HG02885 (cell line): Measurements from ENCODE around the gene AGPAT1.
"Not testable (repeated sequence)": the region's sequence is repeated elsewhere in the genome, so short reads cannot be mapped to it uniquely, and the experiment has no call there.

Experiments used
- ATAC-seq: cut with Tn5 transposase; IDR thresholded peaks from one replicate; pipeline ENCODE4 v1.9.1; 2021; ENCODE audit warnings: mild to moderate bottlenecking; ENCODE audit not compliant: unreplicated experiment, poor library complexity

The AGPAT1 gene

DNA sequence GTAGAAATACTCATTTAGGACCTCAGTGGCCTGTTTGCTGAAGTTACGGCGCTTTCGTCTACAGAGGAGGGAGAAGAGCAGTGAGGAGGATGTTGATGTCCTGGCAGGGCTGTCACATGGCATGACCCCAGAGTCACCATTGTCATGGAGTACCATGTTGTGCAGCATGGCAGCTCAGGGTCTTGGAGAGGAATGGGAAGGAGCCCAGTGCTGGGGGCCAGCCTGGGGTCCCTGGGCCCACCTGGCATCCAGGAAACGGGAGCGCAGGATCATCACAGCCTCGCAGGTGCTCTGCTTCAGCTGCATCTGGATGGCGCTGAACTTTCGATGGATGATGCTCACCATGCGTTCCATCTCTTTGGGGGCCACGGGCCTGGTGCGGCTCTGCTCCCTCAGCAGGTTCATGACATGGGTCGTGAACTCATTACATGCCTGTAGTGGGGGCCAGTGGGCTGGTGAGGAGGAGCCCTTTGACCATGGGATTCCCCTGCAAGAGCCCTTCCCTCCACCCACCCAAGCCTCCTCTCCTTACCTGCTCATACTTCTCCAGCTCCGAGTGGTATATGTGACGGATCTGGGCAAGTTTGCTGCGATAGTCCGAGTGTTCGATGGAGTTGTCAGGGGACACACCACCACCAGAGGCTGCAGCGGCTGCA is 12.0 kb upstream of the AGPAT1 start:
- not testable (repeated sequence) for ATAC-seq

DNA sequence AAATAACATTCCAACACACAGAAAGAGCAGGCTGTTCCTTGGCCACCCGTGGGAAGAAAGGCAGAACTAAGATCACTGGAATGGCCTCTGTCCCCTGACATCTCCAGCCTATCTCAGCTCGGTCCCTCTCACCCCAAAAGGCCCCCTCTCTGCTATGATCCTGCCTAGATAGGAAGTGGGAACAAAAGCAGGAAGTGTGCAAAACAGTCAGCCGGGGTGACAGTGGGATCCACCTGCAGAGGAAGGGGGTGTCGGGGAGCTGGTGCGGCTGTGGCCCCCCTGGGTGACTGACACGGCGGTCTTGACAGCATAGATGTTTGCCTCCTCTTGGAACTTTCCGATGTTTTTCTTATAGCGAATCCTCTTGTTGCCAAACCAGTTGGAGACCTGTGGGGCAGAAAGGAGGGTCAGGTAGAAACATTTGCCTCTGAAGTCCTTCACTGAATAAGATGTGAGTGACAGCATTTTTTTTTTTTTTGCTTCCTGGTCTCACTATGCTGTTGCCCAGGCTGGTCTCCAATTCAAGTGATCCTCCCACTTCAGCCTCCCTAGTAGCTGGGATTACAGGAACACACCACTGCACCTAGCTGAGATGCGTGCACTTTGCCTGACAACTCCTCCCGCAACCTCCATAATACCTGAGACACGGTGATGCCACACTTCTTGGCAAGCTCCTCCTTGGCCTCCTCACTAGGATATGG is 11.3 kb upstream of the AGPAT1 start:
- ATAC-seq, result no peak

DNA sequence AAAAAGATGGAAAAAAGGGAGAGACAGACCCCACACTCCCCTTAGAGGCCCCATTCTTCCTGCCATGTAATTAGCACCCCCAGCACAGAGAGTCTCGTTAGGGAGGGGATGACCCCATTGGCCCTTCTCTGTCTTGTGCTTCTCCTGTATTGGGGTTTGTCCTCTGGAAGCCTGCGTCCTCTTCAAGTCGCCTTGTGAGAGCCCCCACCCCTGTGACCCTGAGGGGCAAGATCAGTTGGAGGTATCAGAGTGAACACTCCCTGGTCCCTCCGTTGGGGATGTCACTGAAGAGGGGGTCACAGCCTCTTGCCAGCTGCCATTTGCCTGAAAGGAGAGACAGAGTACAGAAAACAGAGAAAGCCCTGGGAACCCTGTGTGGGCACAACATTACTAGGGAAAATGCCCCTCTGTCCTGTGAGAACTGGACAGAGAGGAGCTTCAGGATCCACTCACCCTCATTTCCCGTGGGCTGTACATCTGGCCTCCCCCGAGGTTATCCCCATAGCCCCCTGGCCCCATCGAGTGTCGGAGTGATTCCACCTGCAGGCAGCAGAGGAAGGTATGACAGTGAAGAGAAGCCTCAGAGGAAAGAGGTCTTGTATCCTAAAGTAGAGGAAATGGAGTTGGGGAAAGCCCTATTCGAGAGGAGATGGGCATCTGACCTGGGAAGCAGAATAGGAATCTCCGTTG is 10.4 kb upstream of the AGPAT1 start:
- ATAC-seq, result not testable (repeated sequence)

DNA sequence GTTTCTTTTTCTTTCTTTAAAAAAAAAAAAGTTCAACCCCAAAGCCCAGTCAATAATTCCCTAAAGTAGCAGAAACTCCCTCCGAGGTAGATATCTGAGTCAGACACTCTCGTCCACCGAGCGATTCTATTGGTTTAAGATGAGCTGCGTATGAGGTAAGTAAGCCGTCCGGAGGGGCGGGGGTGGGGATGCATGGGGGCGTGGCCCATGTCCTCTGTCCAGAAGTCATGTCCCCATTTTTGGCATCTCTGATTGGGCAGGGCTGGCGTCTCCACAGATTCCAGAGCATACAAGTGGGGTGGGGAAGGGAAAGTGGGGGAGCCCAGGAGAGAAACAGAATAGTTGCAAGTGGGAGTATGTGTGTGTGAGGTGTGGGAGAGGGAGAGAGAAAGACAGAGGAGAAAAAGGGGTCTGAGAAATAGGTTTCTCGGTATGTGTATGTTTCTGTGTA is 9.8 kb upstream of the AGPAT1 start:
- not testable (repeated sequence) for ATAC-seq

DNA sequence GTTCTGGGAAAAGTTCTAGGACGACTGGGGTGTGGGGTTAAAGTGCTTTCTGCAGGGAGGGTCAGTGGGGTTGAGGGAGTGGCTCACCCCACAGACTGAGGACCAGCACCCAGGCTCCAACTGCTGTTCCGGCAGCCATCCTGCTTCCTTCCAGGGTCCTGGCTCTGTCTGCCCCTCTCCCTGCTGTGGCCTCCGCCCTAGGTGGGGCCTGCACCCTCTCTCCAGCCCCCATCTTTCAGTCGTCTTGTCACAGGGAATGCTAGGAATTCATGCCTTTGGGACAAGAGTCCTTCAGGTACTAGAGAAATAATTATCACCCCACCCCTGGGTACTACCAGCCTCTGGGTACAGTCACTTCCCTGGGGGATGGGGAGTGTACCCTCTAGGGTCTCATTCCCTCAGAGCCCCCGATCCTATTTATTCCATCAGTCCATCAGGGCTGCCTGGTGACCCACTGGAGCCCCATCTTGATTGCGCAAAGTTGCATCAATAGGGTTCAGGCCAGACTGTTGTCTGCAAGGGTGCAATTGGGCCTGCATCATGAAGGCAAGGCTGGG is 8.3 kb upstream of the AGPAT1 start, which contains the start of gene AGER:
TSS of gene AGER (minus strand) at position 170 of the 557 bp plus-strand sequence. CDS start at position 139, 31 bp downstream.
- no peak for ATAC-seq

DNA sequence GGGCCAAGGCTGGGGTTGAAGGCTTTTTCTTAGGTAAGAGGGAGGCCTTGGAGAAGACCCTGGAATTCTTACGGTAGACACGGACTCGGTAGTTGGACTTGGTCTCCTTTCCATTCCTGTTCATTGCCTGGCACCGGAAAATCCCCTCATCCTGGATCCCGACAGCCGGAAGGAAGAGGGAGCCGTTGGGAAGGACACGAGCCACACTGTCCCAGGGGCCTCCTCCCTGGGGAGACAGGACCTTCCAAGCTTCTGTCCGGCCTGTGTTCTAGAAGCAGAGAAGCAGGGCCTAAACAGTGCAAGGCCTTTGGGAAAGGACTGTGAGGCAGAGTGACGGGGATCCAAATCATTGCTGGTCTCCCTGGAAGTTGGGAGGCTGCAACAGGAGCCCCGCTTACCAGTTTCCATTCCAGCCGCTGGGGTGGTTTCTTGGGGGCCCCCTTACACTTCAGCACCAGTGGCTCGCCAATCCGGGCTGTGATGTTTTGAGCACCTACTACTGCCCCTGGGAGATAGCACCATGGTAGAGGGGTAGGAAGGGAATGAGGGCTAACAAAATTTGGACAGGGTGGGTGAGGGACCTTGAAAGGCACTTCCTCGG is 7.7 kb upstream of the AGPAT1 start:
- no peak for ATAC-seq

DNA sequence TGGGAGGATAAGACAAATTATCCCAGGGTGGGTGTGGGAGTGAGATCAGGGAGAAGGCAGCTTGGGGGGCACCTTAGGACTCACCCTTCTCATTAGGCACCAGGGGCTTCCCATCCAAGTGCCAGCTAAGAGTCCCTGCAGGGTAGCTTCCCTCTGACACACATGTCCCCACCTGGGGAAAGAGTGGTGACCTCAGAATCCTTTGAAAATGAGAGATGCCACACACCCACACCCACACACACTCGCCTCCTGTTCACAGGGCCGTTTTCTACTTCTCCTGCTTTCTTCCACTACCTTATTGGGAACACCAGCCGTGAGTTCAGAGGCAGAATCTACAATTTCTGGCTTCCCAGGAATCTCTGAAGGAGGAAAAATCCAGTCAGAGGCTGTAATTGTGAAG is 7.1 kb upstream of the AGPAT1 start:
- no peak for ATAC-seq

DNA sequence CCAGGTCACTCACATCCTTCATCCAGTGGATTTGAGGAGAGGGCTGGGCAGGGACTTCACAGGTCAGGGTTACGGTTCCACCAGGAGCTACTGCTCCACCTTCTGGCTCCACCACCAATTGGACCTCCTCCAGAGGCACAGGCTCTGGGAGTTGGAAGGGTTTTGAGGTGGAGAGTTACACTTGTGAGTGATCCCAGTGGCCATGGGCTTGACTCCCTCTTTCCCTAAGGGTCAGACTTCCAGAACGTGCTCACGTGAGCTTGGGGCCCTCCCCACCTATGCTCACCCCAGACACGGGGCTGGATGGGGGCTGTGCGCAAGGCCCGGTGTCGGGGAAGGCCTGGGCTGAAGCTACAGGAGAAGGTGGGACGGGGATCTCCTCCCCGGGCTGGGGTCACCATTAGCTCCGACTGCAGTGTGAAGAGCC is 6.7 kb upstream of the AGPAT1 start:
- ATAC-seq, result no peak

DNA sequence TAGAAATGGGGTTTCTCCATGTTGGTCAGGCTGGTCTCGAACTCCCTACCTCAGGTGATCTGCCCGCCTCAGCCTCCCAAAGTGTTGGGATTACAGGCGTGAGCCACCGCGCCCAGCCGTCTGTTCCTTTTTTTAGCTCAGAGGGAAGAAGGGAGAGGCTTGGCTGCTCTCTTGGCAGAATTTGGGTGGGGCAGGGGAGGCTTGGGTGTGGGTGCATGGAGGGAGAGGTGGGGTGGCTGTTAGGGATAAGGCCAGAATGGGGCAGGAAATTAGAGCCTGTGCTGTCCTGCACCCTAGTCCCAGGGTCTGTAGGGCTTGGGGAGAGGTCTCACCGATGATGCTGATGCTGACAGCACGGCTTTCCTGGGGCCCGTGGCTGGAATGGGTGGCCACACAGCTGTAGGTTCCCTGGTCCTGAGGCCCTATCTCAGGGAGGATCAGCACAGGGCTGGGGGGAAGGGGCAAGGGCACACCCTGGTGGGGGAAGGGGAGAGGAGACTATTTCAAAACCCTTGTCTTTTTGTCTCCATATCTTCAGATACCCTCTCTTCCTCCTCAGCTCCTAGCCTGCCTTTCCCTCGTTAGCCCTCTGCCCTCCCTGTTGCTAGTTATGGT is 6.1 kb upstream of the AGPAT1 start:
- no peak for ATAC-seq

DNA sequence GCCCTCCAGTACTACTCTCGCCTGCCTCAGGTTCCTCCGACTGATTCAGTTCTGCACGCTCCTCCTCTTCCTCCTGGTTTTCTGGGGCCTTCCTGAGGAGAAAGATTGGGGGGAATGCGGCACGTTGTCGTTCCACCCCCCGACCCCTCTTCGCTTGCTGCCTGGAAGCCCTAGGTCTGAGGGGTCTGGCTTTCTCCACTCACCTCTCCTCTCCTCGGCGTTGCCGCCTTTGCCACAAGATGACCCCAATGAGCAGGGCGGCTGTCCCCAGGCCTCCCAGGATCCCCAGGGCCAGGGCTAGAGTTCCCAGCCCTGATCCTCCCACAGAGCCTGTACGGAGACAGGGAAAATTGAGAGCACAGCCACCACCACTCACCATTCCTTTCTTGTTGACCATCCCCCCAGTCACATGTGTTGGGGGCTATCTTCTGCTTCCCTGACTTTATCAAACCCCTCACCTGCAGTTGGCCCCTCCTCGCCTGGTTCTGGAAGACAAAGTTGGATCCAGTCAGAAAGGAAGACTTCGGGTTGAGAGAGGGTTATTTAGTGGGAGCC is 5.3 kb upstream of the AGPAT1 start:
- no peak for ATAC-seq

DNA sequence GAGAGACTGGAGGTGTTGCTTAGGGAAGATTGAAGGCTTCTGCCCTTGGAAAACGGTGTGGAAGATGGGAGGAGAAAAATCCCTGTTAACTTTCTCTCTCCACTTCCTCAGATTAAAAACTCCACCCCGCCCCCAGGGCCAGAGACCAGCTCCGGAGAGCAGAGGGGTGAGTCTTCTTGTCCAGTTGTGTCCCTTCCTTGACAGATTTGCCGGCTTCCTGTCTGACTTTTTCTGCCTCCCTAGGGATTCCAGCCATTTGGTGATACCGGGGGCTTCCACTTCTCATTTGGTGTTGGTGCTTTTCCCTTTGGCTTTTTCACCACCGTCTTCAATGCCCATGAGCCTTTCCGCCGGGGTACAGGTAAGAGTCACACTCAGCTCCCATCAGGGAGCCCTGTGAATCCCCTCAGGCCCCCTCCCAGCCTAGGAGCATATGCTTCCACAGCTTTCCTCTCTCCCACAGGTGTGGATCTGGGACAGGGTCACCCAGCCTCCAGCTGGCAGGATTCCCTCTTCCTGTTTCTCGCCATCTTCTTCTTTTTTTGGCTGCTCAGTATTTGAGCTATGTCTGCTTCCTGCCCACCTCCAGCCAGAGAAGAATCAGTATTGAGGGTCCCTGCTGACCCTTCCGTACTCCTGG is 4.0 kb upstream of the AGPAT1 start:
- no peak for ATAC-seq

DNA sequence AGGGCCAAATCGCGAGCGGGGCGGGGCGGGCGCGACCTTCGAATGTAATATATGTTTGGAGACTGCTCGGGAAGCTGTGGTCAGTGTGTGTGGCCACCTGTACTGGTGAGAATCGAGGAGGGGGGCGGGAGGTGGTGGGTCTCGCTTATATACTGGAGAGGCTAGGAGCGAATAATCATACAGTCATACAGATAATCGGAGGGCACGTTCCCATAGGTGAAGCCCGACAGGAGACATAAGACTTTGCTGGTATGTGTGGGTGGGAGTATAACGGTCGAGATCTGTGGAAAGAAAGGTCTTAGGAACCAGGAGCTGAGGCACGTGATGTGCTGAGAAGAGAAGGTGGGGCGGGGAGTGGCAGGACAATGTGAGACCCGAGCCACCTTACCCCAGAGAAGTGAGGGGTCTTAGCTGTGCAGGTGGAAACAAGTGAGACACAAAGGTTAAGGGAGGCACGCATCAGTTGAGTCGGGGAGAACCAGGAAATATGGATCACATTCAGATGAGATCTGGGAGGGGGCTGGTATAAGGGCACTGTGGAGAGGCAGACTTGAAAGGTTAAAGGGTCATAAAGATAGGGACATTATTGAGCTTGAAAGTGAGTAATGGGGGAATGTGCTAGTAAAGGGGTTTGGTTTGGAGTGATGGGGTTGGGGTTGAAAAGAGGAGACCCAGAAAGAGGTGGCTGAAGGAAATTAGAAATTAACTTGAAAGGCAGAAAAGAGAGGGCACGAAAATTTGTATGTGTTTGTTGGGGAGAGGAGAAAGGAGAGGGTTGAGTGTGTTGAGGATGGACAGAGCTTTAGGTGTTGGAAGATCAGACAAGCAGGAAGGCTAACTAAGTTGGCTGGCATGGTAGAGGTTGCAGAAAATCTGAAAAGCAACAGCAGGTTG is 2.9 kb upstream of the AGPAT1 start:
- no peak for ATAC-seq

DNA sequence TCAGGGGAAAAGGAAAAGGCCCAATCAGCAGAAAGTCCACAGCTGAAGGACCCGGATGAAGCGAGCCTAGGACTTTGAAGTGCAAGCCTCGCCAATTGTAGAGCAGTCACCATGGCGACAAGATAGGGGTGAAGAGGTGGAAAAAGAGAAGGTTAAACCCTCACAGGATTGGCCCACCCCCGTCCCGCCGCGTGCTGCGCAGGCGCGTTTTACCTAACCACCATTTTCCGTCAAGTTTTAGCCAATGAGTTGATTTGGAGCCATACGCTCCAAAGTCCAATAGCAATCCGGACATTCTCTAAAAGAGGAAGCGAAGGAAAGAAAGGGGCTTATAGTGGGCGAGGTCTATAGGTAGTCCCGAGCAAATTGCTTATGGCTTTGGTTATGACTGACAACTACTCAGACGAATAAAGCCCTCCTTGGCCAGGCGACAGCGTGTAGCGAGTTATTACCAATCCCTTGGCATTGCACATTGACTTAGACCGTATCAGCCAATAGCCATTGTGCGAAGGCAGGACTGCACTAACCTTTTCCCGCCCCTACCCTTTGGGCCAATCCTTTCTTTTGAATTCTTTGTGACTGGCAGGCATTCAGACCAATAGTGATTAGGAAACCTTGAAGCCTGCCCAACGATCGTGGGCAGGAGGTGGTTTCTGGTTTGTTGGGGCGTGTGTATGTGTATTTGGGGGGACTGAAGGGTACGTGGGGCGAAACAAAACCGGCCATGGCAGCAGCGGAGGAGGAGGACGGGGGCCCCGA is 2.1 kb upstream of the AGPAT1 start, which contains the start of gene RNF5:
TSS of gene RNF5 (plus strand) at position 618 of the 759 bp plus-strand sequence. CDS start at position 725, 107 bp downstream.
- peak; percentile 84 for ATAC-seq

DNA sequence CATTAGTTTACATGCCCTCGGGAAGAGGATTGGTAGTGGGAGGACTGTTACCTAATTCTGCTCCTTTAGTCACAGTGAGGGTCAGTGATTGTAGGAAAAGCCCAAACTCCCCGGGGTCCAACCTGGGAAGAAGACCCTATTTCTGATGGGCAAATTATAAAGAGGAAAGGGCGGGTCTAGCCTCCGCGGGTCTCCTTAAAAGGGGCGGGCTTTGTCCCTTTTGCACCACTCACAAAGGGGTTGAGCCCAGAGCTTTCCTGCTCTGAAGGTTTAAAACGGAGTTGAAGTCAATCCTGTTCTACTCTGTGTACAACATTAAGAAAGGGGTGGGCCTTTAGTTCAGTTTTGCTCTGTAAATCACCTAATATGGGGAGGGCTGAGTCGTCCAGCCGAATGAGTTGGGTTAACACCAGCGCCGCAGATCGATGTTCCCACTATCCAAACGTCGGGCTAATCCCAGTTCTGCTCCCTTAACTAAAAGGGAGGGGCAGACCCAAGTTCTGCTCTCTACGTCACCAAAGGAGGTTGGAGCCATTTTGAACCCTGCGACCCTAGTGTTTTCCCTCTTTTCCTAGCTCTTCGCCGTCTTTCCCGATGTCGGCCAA is 1.4 kb upstream of the AGPAT1 start:
- no peak for ATAC-seq

DNA sequence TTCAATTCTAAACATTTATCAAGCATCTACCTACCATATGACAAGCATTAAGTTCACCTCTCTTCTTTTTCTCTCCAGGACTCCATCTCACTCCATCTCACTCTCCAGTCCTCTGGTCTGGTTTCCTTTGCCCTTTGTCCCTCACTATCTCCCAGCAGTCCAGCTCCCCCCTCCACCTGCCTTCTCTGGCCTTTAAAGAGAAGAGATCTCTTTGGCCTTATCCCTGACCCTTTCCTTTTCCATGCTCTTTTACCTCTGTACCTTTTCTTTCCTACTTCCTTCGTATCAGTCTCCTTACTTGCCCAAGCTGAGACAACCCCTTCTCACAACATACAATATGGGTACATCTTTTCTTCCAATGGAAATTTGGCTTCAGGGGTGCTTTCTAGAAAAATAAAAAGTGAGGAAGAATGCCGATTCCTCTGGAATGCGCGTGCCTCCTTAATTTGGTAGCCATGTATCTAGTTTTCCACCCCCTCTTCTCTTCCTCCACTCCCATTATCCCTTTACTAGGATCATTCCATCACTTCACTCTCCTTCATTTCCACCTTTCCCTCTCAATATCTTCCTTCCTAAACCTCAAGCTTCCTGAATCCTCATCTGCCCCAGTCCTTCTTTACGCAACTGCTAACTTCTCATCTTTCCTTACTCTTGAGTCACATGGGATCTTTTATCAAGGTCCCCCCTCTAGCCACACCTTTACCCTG is 745 bp upstream of the AGPAT1 start:
- ATAC-seq, result no peak

DNA sequence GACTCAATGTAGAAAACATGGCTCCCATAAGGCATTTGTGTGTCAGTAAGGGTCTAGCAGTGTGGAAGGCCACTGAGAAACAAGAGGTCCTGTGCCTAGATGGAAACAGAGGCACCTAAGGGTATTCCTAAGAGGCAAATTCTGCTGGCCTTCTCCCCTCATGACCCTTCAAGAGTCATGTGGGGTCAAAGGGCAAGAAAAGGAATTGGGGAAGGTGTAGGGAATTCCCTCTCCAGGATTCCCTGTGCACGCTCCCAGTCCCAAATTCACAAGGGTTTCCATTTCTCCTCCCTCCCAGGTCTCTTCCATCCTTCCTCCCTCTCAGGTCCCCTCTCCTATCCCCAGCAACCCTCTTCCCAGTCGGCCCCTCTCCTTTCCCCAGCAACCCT is 568 bp downstream of the AGPAT1 start:
- no peak for ATAC-seq

DNA sequence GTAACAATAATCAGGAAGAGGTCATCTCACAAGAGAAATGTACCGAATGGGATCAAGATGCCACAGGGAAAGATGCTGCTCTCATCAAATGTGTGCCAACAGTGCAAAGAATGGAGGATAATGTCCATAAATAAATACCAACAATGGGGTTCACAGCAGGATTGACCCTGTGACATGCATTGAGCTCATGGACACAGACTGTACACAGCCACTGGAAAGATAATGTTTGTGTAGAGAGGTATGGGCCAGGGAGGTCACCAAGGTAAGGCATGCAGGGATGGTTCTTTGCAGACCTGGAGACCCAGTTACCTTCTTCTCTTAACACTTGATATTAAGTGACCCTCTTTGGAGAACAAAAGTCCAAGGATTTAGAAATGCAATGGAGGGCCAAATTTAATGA is 1.5 kb downstream of the AGPAT1 start:
- ATAC-seq, result no peak
